SH-SY5Y (cell line): ENCODE results near the gene AMHR2.

ENCODE experiments used
- GATA2 ChIP-seq: IDR thresholded peaks from 2 replicates; pipeline ENCODE4 v1.6.1; 2011; ENCODE audit warnings: mild to moderate bottlenecking, low read depth, low read length
- GATA3 ChIP-seq: IDR thresholded peaks from 2 replicates; pipeline ENCODE4 v1.6.1; 2011; ENCODE audit warnings: low read depth, mild to moderate bottlenecking, low read length, moderate library complexity

DNA sequence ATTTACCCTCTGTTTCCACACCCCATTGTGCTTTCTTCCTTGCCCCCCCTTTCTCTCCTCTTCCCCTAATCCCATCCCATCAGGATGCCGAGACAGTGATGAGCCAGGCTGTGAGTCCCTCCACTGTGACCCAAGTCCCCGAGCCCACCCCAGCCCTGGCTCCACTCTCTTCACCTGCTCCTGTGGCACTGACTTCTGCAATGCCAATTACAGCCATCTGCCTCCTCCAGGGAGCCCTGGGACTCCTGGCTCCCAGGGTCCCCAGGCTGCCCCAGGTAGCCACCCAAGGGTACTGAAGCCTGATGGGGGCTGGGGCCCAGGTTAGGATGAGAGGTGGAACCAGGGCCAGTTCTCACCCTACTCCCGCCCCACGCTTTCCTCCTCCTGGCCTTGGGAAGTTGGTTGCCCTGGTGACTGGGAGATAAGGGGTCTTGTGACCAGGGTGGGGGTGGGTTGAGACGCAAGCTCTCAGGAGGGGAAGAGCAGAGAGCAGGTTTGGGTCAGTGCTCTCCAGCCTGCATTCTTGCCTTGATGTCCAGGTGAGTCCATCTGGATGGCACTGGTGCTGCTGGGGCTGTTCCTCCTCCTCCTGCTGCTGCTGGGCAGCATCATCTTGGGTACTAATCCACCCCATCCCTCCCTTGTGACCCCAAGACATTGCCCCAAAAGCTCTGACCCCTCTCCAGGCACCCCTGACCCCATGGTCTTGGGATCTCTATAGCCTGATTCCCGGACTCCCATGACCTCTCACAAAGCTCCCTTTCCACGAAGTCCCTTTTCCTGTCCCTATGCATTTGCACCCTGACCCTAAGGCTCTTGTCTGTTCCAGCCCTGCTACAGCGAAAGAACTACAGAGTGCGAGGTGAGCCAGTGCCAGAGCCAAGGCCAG lies 1.2 kb downstream of the AMHR2 start:
- TF ChIP-seq GATA2: no peak
- TF ChIP-seq GATA3: no peak
